ENCODE measurements around the gene PDP2. TPM values are rescaled to one million over a fixed set of nuclear protein-coding genes. Genes with fewer than 3 reads are reported as not detected.

The PDP2 gene
- total and polyA plus RNA-seq, 9 of the 15 experiments (the other 6 are each of a cell fraction or from before 2014, with no cell fraction given): 2.5 to 24.3 (median 7.2) TPM

DNA sequence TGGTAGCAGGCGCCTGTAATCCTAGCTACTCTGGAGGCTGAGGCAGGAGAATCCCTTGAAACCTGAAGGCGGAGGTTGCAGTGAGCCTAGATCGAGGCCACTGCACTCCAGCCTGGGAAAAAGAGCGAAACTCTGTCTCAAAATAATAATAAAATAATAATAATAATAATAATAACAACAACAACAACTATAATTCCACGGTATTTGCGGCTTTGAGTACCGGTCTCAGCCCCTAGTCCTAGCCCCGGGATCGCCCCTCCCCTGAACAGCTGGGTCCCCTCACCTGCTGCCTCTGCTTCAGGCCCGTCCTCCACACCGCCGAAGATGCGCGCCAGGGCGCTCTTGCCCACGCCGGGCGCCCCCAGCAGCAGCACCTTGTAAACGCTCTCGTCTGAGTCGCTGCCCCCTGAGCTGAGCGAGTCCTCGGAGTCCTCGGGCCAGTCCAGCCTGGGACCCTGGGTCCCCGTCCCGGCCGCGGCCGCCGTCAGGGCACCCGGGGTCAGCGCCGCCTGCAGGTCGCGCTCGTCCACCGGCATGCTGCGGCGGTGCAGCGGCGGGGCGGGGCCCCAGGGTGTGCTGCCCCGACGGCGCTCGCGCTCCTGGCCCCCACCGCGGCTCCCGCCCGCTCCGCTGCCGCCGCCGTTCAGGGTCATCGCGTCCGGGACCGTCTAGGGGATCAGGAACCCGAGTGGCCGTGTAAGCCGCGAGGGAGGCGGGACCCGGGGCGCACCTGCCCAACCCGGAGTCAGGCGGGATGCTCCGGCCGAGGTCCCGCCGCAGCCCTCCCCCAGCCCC, 44.4 kb downstream of the PDP2 start (continued):
- TF ChIP-seq RAD21 (CRISPR knock-in tag; conservative IDR thresholded peaks at IDR 0.05 in 1 of 2, IDR thresholded peaks at IDR 0.05 in 1 of 2) (peak in 1 of 2 experiments; percentile 66; a peak in 3 of 4 replicates), SMAD4 (CRISPR knock-in tag; conservative IDR thresholded peaks at IDR 0.05) (peak; percentile 63; the same call in 1 of the 2 replicates), RB1 (IDR thresholded peaks at IDR 0.05; ENCODE audit: low read depth) (peak; percentile 89), ZBTB7A (IDR thresholded peaks at IDR 0.05; ENCODE audit: borderline replicate concordance, control insufficient read depth, low read depth, low read length) (peak; percentile 63; the same call in 1 of the 2 replicates), NCOA6 (IDR thresholded peaks at IDR 0.05) (peak; percentile 91), CTBP1 (IDR thresholded peaks at IDR 0.05; ENCODE audit: borderline replicate concordance) (peak; percentile 73; the same call in 1 of the 2 replicates), HNRNPK (IDR thresholded peaks at IDR 0.05; ENCODE audit: low read depth, low read length, poor library complexity, severe bottlenecking) (no peak), ATF7 (IDR thresholded peaks at IDR 0.05) (peak; percentile 41; the same call in 1 of the 2 replicates), NR2C2 (CRISPR knock-in tag; IDR thresholded peaks at IDR 0.05) (no peak), NR2C2 (tag; IDR thresholded peaks at IDR 0.05) (0 out of 2 replicates have a peak, but pooled peaks have one; percentile 13)
- TF ChIP-seq, protein P1, sequence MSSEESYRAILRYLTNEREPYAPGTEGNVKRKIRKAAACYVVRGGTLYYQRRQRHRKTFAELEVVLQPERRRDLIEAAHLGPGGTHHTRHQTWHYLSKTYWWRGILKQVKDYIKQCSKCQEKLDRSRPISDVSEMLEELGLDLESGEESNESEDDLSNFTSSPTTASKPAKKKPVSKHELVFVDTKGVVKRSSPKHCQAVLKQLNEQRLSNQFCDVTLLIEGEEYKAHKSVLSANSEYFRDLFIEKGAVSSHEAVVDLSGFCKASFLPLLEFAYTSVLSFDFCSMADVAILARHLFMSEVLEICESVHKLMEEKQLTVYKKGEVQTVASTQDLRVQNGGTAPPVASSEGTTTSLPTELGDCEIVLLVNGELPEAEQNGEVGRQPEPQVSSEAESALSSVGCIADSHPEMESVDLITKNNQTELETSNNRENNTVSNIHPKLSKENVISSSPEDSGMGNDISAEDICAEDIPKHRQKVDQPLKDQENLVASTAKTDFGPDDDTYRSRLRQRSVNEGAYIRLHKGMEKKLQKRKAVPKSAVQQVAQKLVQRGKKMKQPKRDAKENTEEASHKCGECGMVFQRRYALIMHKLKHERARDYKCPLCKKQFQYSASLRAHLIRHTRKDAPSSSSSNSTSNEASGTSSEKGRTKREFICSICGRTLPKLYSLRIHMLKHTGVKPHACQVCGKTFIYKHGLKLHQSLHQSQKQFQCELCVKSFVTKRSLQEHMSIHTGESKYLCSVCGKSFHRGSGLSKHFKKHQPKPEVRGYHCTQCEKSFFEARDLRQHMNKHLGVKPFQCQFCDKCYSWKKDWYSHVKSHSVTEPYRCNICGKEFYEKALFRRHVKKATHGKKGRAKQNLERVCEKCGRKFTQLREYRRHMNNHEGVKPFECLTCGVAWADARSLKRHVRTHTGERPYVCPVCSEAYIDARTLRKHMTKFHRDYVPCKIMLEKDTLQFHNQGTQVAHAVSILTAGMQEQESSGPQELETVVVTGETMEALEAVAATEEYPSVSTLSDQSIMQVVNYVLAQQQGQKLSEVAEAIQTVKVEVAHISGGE (CRISPR knock-in tag; IDR thresholded peaks at IDR 0.05): no peak
- TF ChIP-seq, protein P2, sequence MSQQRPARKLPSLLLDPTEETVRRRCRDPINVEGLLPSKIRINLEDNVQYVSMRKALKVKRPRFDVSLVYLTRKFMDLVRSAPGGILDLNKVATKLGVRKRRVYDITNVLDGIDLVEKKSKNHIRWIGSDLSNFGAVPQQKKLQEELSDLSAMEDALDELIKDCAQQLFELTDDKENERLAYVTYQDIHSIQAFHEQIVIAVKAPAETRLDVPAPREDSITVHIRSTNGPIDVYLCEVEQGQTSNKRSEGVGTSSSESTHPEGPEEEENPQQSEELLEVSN (IDR thresholded peaks at IDR 0.05; ENCODE audit: borderline replicate concordance in 1 of 2, extremely low read depth in 1 of 2, insufficient read depth in 1 of 2, insufficient read length in 1 of 2, low read depth in 1 of 2, low read length in 1 of 2, poor library complexity in 1 of 2, severe bottlenecking in 1 of 2): peak in 1 of 2 experiments; percentile 49
- TF ChIP-seq, protein P3, sequence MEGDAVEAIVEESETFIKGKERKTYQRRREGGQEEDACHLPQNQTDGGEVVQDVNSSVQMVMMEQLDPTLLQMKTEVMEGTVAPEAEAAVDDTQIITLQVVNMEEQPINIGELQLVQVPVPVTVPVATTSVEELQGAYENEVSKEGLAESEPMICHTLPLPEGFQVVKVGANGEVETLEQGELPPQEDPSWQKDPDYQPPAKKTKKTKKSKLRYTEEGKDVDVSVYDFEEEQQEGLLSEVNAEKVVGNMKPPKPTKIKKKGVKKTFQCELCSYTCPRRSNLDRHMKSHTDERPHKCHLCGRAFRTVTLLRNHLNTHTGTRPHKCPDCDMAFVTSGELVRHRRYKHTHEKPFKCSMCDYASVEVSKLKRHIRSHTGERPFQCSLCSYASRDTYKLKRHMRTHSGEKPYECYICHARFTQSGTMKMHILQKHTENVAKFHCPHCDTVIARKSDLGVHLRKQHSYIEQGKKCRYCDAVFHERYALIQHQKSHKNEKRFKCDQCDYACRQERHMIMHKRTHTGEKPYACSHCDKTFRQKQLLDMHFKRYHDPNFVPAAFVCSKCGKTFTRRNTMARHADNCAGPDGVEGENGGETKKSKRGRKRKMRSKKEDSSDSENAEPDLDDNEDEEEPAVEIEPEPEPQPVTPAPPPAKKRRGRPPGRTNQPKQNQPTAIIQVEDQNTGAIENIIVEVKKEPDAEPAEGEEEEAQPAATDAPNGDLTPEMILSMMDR (IDR thresholded peaks at IDR 0.05 in 2 of 3, conservative IDR thresholded peaks at IDR 0.05 in 1 of 3; ENCODE audit: insufficient read depth in 2 of 3, low read depth in 1 of 3, low read length in 3 of 3): peak; percentile 52 to 77 (median 66)
- TF ChIP-seq, protein P4, sequence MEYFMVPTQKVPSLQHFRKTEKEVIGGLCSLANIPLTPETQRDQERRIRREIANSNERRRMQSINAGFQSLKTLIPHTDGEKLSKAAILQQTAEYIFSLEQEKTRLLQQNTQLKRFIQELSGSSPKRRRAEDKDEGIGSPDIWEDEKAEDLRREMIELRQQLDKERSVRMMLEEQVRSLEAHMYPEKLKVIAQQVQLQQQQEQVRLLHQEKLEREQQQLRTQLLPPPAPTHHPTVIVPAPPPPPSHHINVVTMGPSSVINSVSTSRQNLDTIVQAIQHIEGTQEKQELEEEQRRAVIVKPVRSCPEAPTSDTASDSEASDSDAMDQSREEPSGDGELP (CRISPR knock-in tag; IDR thresholded peaks at IDR 0.05; ENCODE audit: borderline replicate concordance): peak; percentile 54; the same call in 1 of the 2 replicates

All from K562 (cell line).